Naive thymus-derived CD4-positive, alpha-beta T cell (primary cell): Measurements from ENCODE around the gene SPATA2. TPM values are rescaled to one million over a fixed set of nuclear protein-coding genes. Genes with fewer than 3 reads are reported as not detected.

Experiments used
- ATAC-seq: fragments of 150-1000 bp; cut with Tn5 transposase; 2 replicates; pipeline ENCODE4 v1.10.0; 2021; ENCODE audit warnings: mild to moderate bottlenecking, moderate library complexity
- CTCF ChIA-PET: fragments of 350-600 bp; sonication (Branson Sonifier 250); formaldehyde crosslinking; loops from one replicate; lab custom pipeline; 2021; ENCODE audit warnings: antibody characterized with exemption; lab: Charles Lee
- POLR2A ChIA-PET: fragments of 350-600 bp; sonication (Branson Sonifier 250); formaldehyde crosslinking; loops from one replicate; lab custom pipeline; 2021; ENCODE audit warnings: antibody characterized with exemption, inconsistent platforms; lab: Charles Lee
- DNase-seq, 9 donors: peaks; one replicate each; pipeline versions ENCODE4 v3.0.0 to v3.0.0-alpha.2; 2020 to 2022; ENCODE audit warnings: mixed read lengths in 1 of 9
- H3K27ac ChIP-seq: one replicate; pipeline ENCODE4 v1.7.0; 2013; ENCODE audit warnings: mild to moderate bottlenecking, low read depth, low read length, moderate library complexity
- H3K27me3 ChIP-seq, 2 donors: one replicate each; pipeline ENCODE4 v1.7.0; 2013; ENCODE audit warnings: low read length in 2 of 2, mild to moderate bottlenecking in 2 of 2, moderate library complexity in 2 of 2; ENCODE audit not compliant: control insufficient read depth in 2 of 2, insufficient read depth in 2 of 2
- H3K36me3 ChIP-seq, 3 experiments: 1 replicate in 2 of 3; 2 replicates in 1 of 3; pipeline ENCODE4 v1.7.0; 2013; ENCODE audit warnings: low read length in 3 of 3, mild to moderate bottlenecking in 3 of 3, moderate library complexity in 1 of 3; ENCODE audit not compliant: insufficient read depth in 3 of 3, control insufficient read depth in 2 of 3
- H3K4me1 ChIP-seq, 2 donors: one replicate each; pipeline ENCODE4 v1.7.0; 2013; ENCODE audit warnings: low read length in 2 of 2, mild to moderate bottlenecking in 2 of 2, moderate library complexity in 1 of 2; ENCODE audit not compliant: control insufficient read depth in 2 of 2, insufficient read depth in 2 of 2
- H3K4me3 ChIP-seq: 2 replicates; pipeline ENCODE4 v1.7.0; 2013; ENCODE audit warnings: mild to moderate bottlenecking, low read length
- H3K9me3 ChIP-seq, 3 experiments: 1 replicate in 2 of 3; 2 replicates in 1 of 3; pipeline ENCODE4 v1.7.0; 2013; ENCODE audit warnings: low read length in 3 of 3; ENCODE audit not compliant: control insufficient read depth in 2 of 3
- H3K27ac Mint-ChIP-seq, 9 donors: one replicate each; pipeline ENCODE4 v1.8.0; 2020 to 2022; ENCODE audit warnings: mixed read lengths in 9 of 9, mild to moderate bottlenecking in 8 of 9, moderate library complexity in 5 of 9, inconsistent platforms in 2 of 9
- H3K27me3 Mint-ChIP-seq, 5 donors: one replicate each; pipeline ENCODE4 v1.8.0; 2021 to 2022; ENCODE audit warnings: mixed read lengths in 5 of 5, mild to moderate bottlenecking in 1 of 5
- H3K36me3 Mint-ChIP-seq, 5 donors: one replicate each; pipeline ENCODE4 v1.8.0; 2020 to 2022; ENCODE audit warnings: mixed read lengths in 5 of 5, mild to moderate bottlenecking in 3 of 5, inconsistent platforms in 1 of 5
- H3K4me1 Mint-ChIP-seq, 7 donors: one replicate each; pipeline ENCODE4 v1.8.0; 2020 to 2022; ENCODE audit warnings: mixed read lengths in 7 of 7, mild to moderate bottlenecking in 3 of 7, inconsistent platforms in 1 of 7
- H3K4me3 Mint-ChIP-seq, 10 donors: one replicate each; pipeline ENCODE4 v1.8.0; 2020 to 2022; ENCODE audit warnings: mild to moderate bottlenecking in 10 of 10, mixed read lengths in 10 of 10, moderate library complexity in 6 of 10, inconsistent platforms in 2 of 10
- H3K9me3 Mint-ChIP-seq, 11 donors: one replicate each; pipeline ENCODE4 v1.8.0; 2020 to 2022; ENCODE audit warnings: mixed read lengths in 11 of 11, mild to moderate bottlenecking in 4 of 11, inconsistent platforms in 1 of 11, moderate library complexity in 1 of 11
- intact Hi-C, 2 donors: fragments of 100-400 bp; cut with micrococcal nuclease; formaldehyde crosslinking; loops; one replicate each; pipeline ENCODE4 v1.15.1; 2023
- polyA plus RNA-seq, 2 donors: library from polyadenylated mRNA; unstranded; fragments of 300-500 nt; fragmentation: Illumina TruSeq; gene quantifications; one replicate each; pipeline ENCODE4 v1.2.3, GENCODE V29; 2021
- total RNA-seq, 6 experiments: library from RNA in 5 of 6; stranded (reverse) in 5 of 6; gene quantifications; 1 replicate in 5 of 6; 2 replicates in 1 of 6; pipeline ENCODE4 v1.2.3 and lab custom pipeline; 2021 to 2026

Gene SPATA2
- total and polyA plus RNA-seq, 7 experiments from 2014 or later, result 2.7 to 18.4 (median 9.6) TPM

- Mint-ChIP-seq H3K27me3 (no peaks in the 10 kb centered on the region), H3K9me3 (peaks cover 0 to 1% (median 0%) of the 10 kb centered on the region in 11 donors), H3K36me3 (no peaks in the 10 kb centered on the region), H3K4me1 (peaks cover 9 to 27% (median 20%) of the 10 kb centered on the region in 7 donors), H3K27ac (no peak overlapping the region), H3K4me3 (no peak overlapping the region)
- H3K9me3 ChIP-seq, result no peaks in the 10 kb centered on the region
- no peak for DNase-seq
- peaks cover 0 to 11% (median 0%) of the 10 kb centered on the region in 3 experiments for H3K36me3 ChIP-seq
- no peak for ATAC-seq
- peaks cover 9 to 11% of the 10 kb centered on the region in 2 donors for H3K4me1 ChIP-seq
- CTCF ChIA-PET, result no interaction called here
- H3K27me3 ChIP-seq, result no peaks in the 10 kb centered on the region
- POLR2A ChIA-PET, result no interaction called here
- H3K27ac ChIP-seq, result no peak overlapping the region
- intact Hi-C loops, result loop anchor here in 1 of 2 donors (5.0 kb wide), 1 partner anchor 872 kb away; the partner anchor contains the start of gene CSE1L
- H3K4me3 ChIP-seq, result no peak overlapping the region
Observed at GRCh38 chr20:49919009-49919408, 3.7 kb upstream of the SPATA2 start.

GRCh38 chr20:49918446-49918845 lies 3.1 kb upstream of the SPATA2 start:
- ATAC-seq (no peak), DNase-seq (no peak)
- ChIA-PET POLR2A (no interaction called here), CTCF (no interaction called here)
- no peak overlapping the region for H3K27ac ChIP-seq
- intact Hi-C loops, result loop anchor here in 1 of 2 donors (5.0 kb wide), 1 partner anchor 871 kb away; the partner anchor contains the start of gene CSE1L
- no peak overlapping the region for H3K27ac Mint-ChIP-seq
- peaks cover 11 to 15% of the 10 kb centered on the region in 2 donors for H3K4me1 ChIP-seq
- H3K36me3 ChIP-seq, result peaks cover 0 to 11% (median 0%) of the 10 kb centered on the region in 3 experiments
- H3K4me1 Mint-ChIP-seq, result peaks cover 14 to 32% (median 25%) of the 10 kb centered on the region in 7 donors
- peaks cover 0 to 1% (median 0%) of the 10 kb centered on the region in 11 donors for H3K9me3 Mint-ChIP-seq
- no peaks in the 10 kb centered on the region for H3K27me3 ChIP-seq
- no peak overlapping the region for H3K4me3 Mint-ChIP-seq
- H3K4me3 ChIP-seq, result no peak overlapping the region
- H3K36me3 Mint-ChIP-seq, result no peaks in the 10 kb centered on the region
- no peaks in the 10 kb centered on the region for H3K9me3 ChIP-seq
- H3K27me3 Mint-ChIP-seq, result no peaks in the 10 kb centered on the region

- Histone ChIP-seq H3K4me1 (peaks cover 11 to 16% of the 10 kb centered on the region in 2 donors), H3K27ac (peak overlapping the region; percentile 100), H3K27me3 (no peaks in the 10 kb centered on the region), H3K36me3 (peaks cover 0 to 11% (median 0%) of the 10 kb centered on the region in 3 experiments), H3K9me3 (no peaks in the 10 kb centered on the region), H3K4me3 (peak overlapping the region; percentile 93)
- POLR2A ChIA-PET, result interaction anchor here (0.6 to 5.5 kb wide), 3 partner anchors 10 to 626 kb away, joined by 3 to 44 read pairs (median 3); partner anchors contain the start of gene RNF114
- Mint-ChIP-seq H3K27me3 (no peaks in the 10 kb centered on the region), H3K27ac (peak overlapping the region; percentile 97 to 100 (median 99)), H3K4me1 (peaks cover 21 to 44% (median 36%) of the 10 kb centered on the region in 7 donors), H3K36me3 (no peaks in the 10 kb centered on the region), H3K9me3 (no peaks in the 10 kb centered on the region), H3K4me3 (peak overlapping the region; percentile 96 to 99 (median 97))
- CTCF ChIA-PET, result interaction anchor here (0.6 to 1.3 kb wide), 3 partner anchors 13 to 268 kb away, joined by 3 to 6 read pairs (median 4); no protein-coding TSS in a partner anchor
- intact Hi-C loops, result loop anchor here (2.0 to 5.0 kb wide), 2 partner anchors 640 to 869 kb away; partner anchors contain the start of gene CSE1L (in 1 of the 2)
- ATAC-seq (no peak), DNase-seq (no peak)
Observed at GRCh38 chr20:49916146-49917002, 1.0 kb upstream of the SPATA2 start.

- POLR2A ChIA-PET, result interaction anchor here (1.1 to 5.5 kb wide), 3 partner anchors 9 to 236 kb away, joined by 3 to 44 read pairs (median 4); partner anchors contain the start of gene RNF114
- CTCF ChIA-PET, result no interaction called here
- Histone ChIP-seq H3K4me3 (peak overlapping the region; percentile 93), H3K36me3 (peaks cover 0 to 15% (median 0%) of the 10 kb centered on the region in 3 experiments), H3K27me3 (no peaks in the 10 kb centered on the region), H3K9me3 (no peaks in the 10 kb centered on the region), H3K4me1 (peaks cover 11 to 16% of the 10 kb centered on the region in 2 donors), H3K27ac (peak overlapping the region; percentile 100)
- Mint-ChIP-seq H3K4me3 (peak overlapping the region; percentile 96 to 99 (median 97)), H3K36me3 (no peaks in the 10 kb centered on the region), H3K27ac (peak overlapping the region; percentile 97 to 100 (median 99)), H3K27me3 (no peaks in the 10 kb centered on the region), H3K9me3 (no peaks in the 10 kb centered on the region), H3K4me1 (peaks cover 25 to 53% (median 36%) of the 10 kb centered on the region in 7 donors)
- intact Hi-C loops, result loop anchor here (1.0 to 5.0 kb wide), 9 partner anchors 13 to 868 kb away; partner anchors contain the start of genes RNF114 (in 2 of the 2), CSE1L (in 1 of the 2), PTPN1 (in 1 of the 2) and SLC9A8 (in 1 of the 2)
- DNase-seq, result no peak
- peak; percentile 69 for ATAC-seq
Observed at GRCh38 chr20:49915118-49915379, 280 bp downstream of the SPATA2 start.

- peaks cover 25 to 53% (median 36%) of the 10 kb centered on the region in 7 donors for H3K4me1 Mint-ChIP-seq
- Histone ChIP-seq H3K9me3 (no peaks in the 10 kb centered on the region), H3K4me3 (peak overlapping the region; percentile 93), H3K4me1 (peaks cover 11 to 16% of the 10 kb centered on the region in 2 donors), H3K27ac (peak overlapping the region; percentile 100), H3K27me3 (no peaks in the 10 kb centered on the region), H3K36me3 (peaks cover 0 to 20% (median 3%) of the 10 kb centered on the region in 3 experiments)
- ChIA-PET CTCF (interaction anchor here (1.2 kb wide), 1 partner anchor 13 kb away, joined by 5 read pairs; no protein-coding TSS in a partner anchor), POLR2A (interaction anchor here (1.1 to 5.5 kb wide), 3 partner anchors 8 to 235 kb away, joined by 3 to 44 read pairs (median 4); partner anchors contain the start of gene RNF114)
- intact Hi-C loops, result loop anchor here (1.0 to 5.0 kb wide), 9 partner anchors 14 to 867 kb away; partner anchors contain the start of genes RNF114 (in 2 of the 2), CSE1L (in 1 of the 2), PTPN1 (in 1 of the 2) and SLC9A8 (in 1 of the 2)
- ATAC-seq (no peak), DNase-seq (peak in 2 of 9 donors; percentile 17 to 43)
- no peaks in the 10 kb centered on the region for H3K27me3 Mint-ChIP-seq
- peaks cover 0 to 2% (median 0%) of the 10 kb centered on the region in 5 donors for H3K36me3 Mint-ChIP-seq
- H3K4me3 Mint-ChIP-seq, result peak overlapping the region; percentile 96 to 99 (median 97)
- no peaks in the 10 kb centered on the region for H3K9me3 Mint-ChIP-seq
- H3K27ac Mint-ChIP-seq, result peak overlapping the region; percentile 93 to 100 (median 99)
Observed at GRCh38 chr20:49914310-49915117, 815 bp downstream of the SPATA2 start.
